ENCODE measurements around the gene ATP2B1.

- TF ChIP-seq CTCF (IDR thresholded peaks at IDR 0.05) (no peak), EZH2 (IDR thresholded peaks at IDR 0.05; ENCODE audit: borderline replicate concordance, insufficient read depth, low read depth, low read length, poor library complexity, severe bottlenecking) (no peak)
These were observed 6.9 kb downstream of the ATP2B1 start for GRCh38 chr12:89701606-89702206.
